Measurements from ENCODE around the gene NHEJ1. TPM values are rescaled to one million over a fixed set of nuclear protein-coding genes. Genes with fewer than 3 reads are reported as not detected.

NHEJ1 gene
- total RNA-seq, 1 donor from 2014 or later, result 13.0 TPM

- ATAC-seq, result no peak
- intact Hi-C loops (cut with DNase I), result loop anchor here (10.0 kb wide), 1 partner anchor 88 kb away; no protein-coding TSS in a partner anchor
- no peak for TF ChIP-seq CTCF (IDR thresholded peaks at IDR 0.05)
- DNase-seq, result no peak
- Histone ChIP-seq H3K27ac (no peak overlapping the region), H3K4me3 (no peak overlapping the region), H3K4me1 (peaks cover 39% of the 10 kb centered on the region), H3K27me3 (ENCODE audit: low read depth) (peaks cover 51% of the 10 kb centered on the region), H3K36me3 (no peaks in the 10 kb centered on the region), H3K9me3 (no peaks in the 10 kb centered on the region)
Measured at GRCh38 chr2:219056896-219057708, 103.5 kb downstream of the NHEJ1 start.

- Histone ChIP-seq H3K4me3 (no peak overlapping the region), H3K27me3 (ENCODE audit: low read depth) (peaks cover 46% of the 10 kb centered on the region), H3K4me1 (peaks cover 37% of the 10 kb centered on the region), H3K9me3 (no peaks in the 10 kb centered on the region), H3K36me3 (no peaks in the 10 kb centered on the region), H3K27ac (no peak overlapping the region)
- ATAC-seq (no peak), DNase-seq (no peak)
- TF ChIP-seq CTCF (IDR thresholded peaks at IDR 0.05), result no peak
- intact Hi-C loops (cut with DNase I), result loop anchor here (10.0 kb wide), 1 partner anchor 88 kb away; no protein-coding TSS in a partner anchor
Measured at GRCh38 chr2:219056176-219056895, 104.3 kb downstream of the NHEJ1 start.

GRCh38 chr2:219054956-219055903 is 105.4 kb downstream of the NHEJ1 start:
- DNase-seq (no peak), ATAC-seq (no peak)
- no peaks in the 10 kb centered on the region for H3K36me3 ChIP-seq
- no peaks in the 10 kb centered on the region for H3K9me3 ChIP-seq
- H3K27ac ChIP-seq, result no peak overlapping the region
- H3K4me3 ChIP-seq, result no peak overlapping the region
- intact Hi-C loops (cut with DNase I), result loop anchor here (10.0 kb wide), 1 partner anchor 90 kb away; no protein-coding TSS in a partner anchor
- H3K27me3 ChIP-seq (ENCODE audit: low read depth), result peaks cover 37% of the 10 kb centered on the region
- peaks cover 29% of the 10 kb centered on the region for H3K4me1 ChIP-seq
- TF ChIP-seq CTCF (IDR thresholded peaks at IDR 0.05), result no peak

- no peak for DNase-seq
- no peak for TF ChIP-seq CTCF (IDR thresholded peaks at IDR 0.05)
Measured at GRCh38 chr2:219049282-219049681, 111.3 kb downstream of the NHEJ1 start.

More at GRCh38 chr2:219049282-219049681, 111.3 kb downstream of the NHEJ1 start:
- Histone ChIP-seq H3K27ac (no peak overlapping the region), H3K9me3 (no peaks in the 10 kb centered on the region), H3K4me1 (no peaks in the 10 kb centered on the region), H3K27me3 (ENCODE audit: low read depth) (peaks cover 19% of the 10 kb centered on the region), H3K4me3 (no peak overlapping the region), H3K36me3 (no peaks in the 10 kb centered on the region)
- intact Hi-C loops (cut with DNase I), result no loop called here
- ATAC-seq, result no peak
